ENCODE data around the gene SSX4B.
A peak's percentile ranks its signal among the peaks of the same experiment; 100 is the strongest.
"Not testable (repeated sequence)": the region's sequence is repeated elsewhere in the genome, so short reads cannot be mapped to it uniquely, and the experiment has no call there.

Gene SSX4B

GRCh38 chrX:48411860-48412259 is at the start of gene SSX4B:
SSX4B (minus strand) TSS chrX:48411960; CDS start chrX:48411372, 588 bp downstream.
- not testable (repeated sequence) for DNase-seq (ENCODE audit: low read depth)

GRCh38 chrX:48460606-48461005 is 48.8 kb upstream of the SSX4B start:
- no peak for DNase-seq (ENCODE audit: low read depth)

GRCh38 chrX:48460031-48460430 is 48.3 kb upstream of the SSX4B start:
- no peak for DNase-seq (ENCODE audit: low read depth)

GRCh38 chrX:48459483-48459882 is 47.7 kb upstream of the SSX4B start:
- DNase-seq (ENCODE audit: low read depth): no peak

- DNase-seq (ENCODE audit: low read depth): no peak
Measured at GRCh38 chrX:48458711-48459110, 47.0 kb upstream of the SSX4B start.

GRCh38 chrX:48456628-48457331 is 45.0 kb upstream of the SSX4B start:
- no peak for DNase-seq (ENCODE audit: low read depth)

- DNase-seq (ENCODE audit: low read depth): no peak
Measured at GRCh38 chrX:48451708-48452107, 39.9 kb upstream of the SSX4B start.

- no peak for DNase-seq (ENCODE audit: low read depth)
Measured at GRCh38 chrX:48450076-48450475, 38.3 kb upstream of the SSX4B start.

- DNase-seq (ENCODE audit: low read depth): not testable (repeated sequence)
Measured at GRCh38 chrX:48447201-48447600, 35.4 kb upstream of the SSX4B start.

GRCh38 chrX:48433713-48434112 is 22.0 kb upstream of the SSX4B start:
- not testable (repeated sequence) for DNase-seq (ENCODE audit: low read depth)

GRCh38 chrX:48430166-48430565 is 18.4 kb upstream of the SSX4B start:
- DNase-seq (ENCODE audit: low read depth): peak; percentile 4

- DNase-seq (ENCODE audit: low read depth): not testable (repeated sequence)
Measured at GRCh38 chrX:48429606-48430005, 17.8 kb upstream of the SSX4B start.

GRCh38 chrX:48427027-48427716 is 15.4 kb upstream of the SSX4B start:
- DNase-seq (ENCODE audit: low read depth): not testable (repeated sequence)

GRCh38 chrX:48397825-48398224 is 13.9 kb downstream of the SSX4B start:
- DNase-seq (ENCODE audit: low read depth): not testable (repeated sequence)

GRCh38 chrX:48396931-48397330 is 14.8 kb downstream of the SSX4B start:
- not testable (repeated sequence) for DNase-seq (ENCODE audit: low read depth)

- not testable (repeated sequence) for DNase-seq (ENCODE audit: low read depth)
Measured at GRCh38 chrX:48383239-48383638, 28.5 kb downstream of the SSX4B start, which contains the start of gene SSX4. SSX4 (plus strand) TSS chrX:48383539; CDS start chrX:48384054, 515 bp downstream.

- DNase-seq (ENCODE audit: low read depth): not testable (repeated sequence)
Measured at GRCh38 chrX:48370408-48370807, 41.4 kb downstream of the SSX4B start.

GRCh38 chrX:48367717-48368408 is 43.9 kb downstream of the SSX4B start:
- not testable (repeated sequence) for DNase-seq (ENCODE audit: low read depth)

GRCh38 chrX:48359281-48359680 is 52.5 kb downstream of the SSX4B start:
- DNase-seq (ENCODE audit: low read depth): not testable (repeated sequence)

GRCh38 chrX:48357681-48358080 is 54.1 kb downstream of the SSX4B start:
- DNase-seq (ENCODE audit: low read depth): no peak

GRCh38 chrX:48356315-48357094 is 55.3 kb downstream of the SSX4B start, which contains the start of gene SSX3:
SSX3 (minus strand) TSS chrX:48356703; CDS start chrX:48355249, 1,454 bp downstream.
- not testable (repeated sequence) for DNase-seq (ENCODE audit: low read depth)

Measured in EH (cell line).